HG02943 (cell line): ENCODE measurements around the gene ZNF595.
"Not testable (repeated sequence)": the region's sequence is repeated elsewhere in the genome, so short reads cannot be mapped to it uniquely, and the experiment has no call there.

Experiments
- ATAC-seq: cut with Tn5 transposase; IDR thresholded peaks from one replicate; pipeline ENCODE4 v1.9.1; 2021; ENCODE audit warnings: mild to moderate bottlenecking, low read depth, moderate library complexity; ENCODE audit not compliant: unreplicated experiment

The ZNF595 gene

DNA sequence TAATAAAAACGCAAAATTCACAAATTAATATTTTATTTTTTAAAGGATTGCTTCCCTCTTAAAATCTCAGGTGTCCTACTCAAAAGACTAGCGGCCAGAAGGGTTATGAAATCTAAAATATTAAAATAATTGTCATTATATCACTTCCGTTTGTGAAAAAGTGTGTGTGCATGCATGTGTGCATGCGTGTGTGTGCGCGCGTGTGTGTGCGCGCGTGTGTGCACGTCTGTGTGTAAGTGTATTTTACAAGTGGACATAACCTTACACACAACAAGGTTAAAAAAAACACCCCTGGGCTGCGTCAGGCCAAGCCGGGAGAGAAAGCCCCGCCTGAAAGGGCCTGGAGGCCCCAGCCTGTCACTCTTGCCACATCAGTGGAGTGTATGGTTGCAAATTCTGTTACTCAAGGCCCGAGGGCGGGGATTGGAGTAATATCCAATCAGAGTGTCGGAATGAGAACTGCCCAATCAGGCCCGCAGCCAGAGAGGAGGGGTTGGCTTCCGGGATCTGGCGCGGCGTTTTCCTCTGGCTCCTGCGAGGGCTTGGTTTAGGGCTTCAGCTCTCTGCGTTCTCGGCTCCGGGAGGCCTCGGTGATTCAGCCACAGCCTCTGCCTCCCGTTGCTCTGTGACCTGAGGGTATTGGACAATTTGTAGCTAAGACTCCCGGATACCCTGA lies at the start of gene ZNF595:
TSS of gene ZNF595 (plus strand) at position 518 of the 676 bp plus-strand sequence. CDS start 168 bp downstream, outside the sequence.
- ATAC-seq: peak; percentile 77

DNA sequence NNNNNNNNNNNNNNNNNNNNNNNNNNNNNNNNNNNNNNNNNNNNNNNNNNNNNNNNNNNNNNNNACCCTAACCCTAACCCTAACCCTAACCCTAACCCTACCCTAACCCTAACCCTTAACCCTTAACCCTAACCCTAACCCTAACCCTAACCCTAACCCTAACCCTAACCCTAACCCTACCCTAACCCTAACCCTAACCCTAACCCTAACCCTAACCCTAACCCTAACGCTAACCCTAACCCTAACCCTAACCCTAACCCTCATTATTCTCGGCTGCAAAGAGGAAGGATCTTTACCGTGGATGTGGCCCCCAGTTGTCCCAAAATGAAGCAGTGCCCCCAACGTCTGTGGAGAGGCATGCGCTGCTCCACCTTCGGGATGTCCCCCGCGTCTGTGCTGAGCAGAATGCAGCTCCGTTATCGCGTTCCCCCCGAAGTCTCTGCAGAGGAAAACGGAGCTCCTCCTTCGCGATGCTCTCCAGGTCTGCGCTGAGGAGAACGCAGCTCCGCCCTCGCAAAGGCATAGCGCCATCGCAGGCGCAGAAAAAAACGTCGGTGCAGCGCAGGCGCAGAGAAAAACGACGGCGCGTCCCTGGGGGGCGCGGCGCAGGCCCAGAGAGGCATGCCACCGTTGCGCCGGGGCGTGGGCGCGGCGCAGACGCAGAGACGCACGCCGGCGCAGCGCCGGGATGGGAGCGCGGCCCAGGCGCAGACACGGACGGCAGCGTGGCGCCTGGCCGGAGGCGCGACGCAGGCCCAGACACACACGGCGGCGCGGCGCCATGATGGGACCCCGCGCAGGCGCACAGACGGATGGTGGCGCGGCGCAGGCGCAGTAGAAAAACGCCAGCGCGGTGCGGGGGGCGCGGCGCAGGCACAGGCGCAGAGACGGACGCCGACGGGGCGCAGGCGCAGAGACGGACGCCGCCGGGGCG lies 42.9 kb upstream of the ZNF595 start:
- not testable (repeated sequence) for ATAC-seq

DNA sequence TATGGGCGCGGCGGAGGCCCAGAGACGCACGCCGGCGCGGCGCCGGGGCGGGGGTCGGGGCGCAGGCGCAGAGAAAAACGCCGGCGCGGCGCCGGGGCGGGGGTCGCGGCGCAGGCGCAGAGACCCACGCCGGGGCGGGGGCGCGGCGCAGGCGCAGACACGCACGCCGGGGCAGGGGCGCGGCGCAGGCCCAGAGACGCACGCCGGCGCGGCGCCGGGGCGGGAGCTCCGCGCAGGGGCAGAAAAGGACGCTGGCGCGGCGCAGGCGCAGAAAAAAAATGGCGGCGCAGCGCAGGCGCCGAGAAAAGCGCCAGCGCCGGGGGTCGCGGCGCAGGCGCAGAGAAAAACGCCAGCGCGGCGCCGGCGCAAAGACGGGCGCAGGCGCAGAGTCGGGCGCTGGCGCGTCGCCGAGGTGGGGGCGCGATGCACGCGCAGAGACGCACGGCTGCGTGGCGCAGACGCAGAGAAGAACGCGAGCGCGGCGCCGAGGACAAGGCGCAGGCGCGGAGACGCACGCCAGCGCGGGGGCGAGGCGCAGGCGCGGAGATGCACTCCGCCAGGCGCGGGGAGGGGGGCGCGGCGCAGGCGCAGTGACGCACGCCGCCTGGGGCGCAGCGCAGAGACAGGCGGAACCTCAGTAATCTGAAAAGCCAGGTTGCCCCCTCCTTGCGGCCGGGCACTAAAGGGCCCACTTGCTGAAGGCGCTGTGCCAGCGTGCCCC lies 41.9 kb upstream of the ZNF595 start:
- not testable (repeated sequence) for ATAC-seq

DNA sequence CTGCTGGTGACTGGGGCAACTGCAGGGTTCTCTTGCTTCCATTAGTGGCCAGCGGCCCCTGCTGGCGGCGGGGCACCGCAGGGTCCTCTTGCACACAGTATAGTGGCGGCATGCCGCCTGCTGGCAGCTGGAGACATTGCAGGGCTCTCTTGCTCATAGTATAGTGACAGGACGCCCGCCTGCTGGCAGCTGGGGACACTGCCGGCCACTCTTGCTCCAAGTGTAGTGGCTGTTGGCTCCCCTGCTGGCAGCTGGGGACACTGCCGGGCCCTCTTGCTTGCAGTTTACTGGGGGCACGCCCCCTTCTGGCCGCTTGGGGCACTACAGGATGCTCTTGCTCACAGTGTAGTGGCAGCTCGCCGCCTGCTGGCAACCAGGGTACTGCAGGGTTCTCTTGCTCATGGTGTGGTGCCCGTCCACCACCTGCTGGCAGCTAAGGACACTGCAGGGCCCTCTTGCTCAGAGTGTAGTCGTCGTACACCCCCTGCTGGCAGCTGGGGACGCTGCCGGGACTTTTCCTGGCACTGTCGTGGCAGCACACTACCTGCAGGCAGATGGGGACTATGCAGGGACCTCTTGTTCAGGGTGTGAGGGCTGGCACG lies 41.2 kb upstream of the ZNF595 start:
- not testable (repeated sequence) for ATAC-seq

DNA sequence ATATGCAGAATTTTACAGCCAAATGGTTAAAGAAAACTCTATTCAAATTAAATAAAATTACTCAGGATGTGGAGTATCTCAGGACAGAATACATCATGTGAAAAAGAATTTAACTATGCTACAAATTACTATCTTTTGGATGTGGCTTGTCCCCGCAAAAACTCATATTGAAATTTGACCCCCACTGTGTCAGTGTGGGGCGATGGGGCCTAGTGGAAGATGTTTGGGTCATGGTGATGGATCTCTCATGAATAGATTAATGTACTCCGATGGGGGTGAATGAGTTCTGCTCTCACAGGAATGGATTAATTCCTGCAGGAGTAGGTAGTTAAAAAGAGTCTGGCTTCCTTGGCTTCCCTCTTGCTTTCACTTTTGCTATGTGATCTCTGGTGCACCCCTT lies 35.0 kb upstream of the ZNF595 start:
- ATAC-seq: not testable (repeated sequence)

DNA sequence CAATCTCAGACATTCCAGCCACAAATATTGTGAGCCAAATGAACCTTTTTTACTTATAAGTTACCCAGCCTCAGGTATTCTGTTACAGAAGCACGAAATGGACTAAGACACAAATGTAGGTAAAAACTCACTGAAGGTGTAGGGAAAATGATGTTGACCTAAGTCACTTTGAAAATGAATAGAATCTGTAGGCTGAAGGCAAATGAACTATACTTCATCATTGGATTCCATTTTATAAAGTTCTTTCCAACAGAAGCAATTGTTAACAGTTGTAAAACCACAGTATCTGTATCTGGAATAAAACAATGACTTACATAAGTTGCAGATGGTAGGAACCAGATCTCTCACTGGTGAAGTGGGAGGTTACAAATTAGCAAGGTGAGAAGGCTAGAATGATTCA lies 34.5 kb upstream of the ZNF595 start:
- ATAC-seq: not testable (repeated sequence)

DNA sequence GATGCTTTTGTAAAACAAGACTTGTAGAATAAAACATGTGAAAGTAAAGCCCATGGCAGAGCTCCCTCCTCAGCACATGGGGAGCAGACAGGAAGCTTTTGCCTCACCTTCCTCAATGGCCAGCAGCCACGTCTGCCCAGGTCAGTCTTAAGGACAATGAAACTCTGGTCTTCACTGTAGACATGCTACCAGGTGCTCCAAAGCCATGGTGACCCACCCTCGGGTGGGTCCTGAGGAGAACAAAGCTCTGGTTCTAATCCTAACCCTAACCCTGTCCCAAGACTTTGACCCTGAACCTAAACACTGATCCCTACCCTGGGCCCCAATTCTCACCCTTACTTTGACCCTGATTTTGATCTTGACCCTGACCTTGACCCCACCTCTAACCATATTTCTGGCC lies 30.2 kb upstream of the ZNF595 start:
- not testable (repeated sequence) for ATAC-seq

DNA sequence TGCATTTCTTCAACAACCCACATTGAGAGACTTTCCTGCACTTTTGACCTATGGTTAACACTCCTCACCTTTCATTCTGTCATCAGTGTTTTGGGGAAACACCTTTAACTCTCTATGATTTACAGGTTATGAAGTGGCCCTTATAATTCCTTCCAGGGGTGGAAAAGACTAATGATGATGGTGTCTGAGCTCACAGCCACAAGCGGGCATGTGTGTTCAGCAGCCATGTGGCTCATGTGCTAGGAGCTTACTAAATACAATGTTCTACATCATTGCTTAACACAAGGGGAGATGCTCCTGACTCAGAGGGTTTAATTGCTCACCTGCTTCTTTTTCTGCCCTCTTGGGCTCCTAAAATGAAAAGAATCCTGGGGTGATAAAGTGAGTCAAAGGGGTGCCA lies 28.8 kb upstream of the ZNF595 start:
- not testable (repeated sequence) for ATAC-seq

DNA sequence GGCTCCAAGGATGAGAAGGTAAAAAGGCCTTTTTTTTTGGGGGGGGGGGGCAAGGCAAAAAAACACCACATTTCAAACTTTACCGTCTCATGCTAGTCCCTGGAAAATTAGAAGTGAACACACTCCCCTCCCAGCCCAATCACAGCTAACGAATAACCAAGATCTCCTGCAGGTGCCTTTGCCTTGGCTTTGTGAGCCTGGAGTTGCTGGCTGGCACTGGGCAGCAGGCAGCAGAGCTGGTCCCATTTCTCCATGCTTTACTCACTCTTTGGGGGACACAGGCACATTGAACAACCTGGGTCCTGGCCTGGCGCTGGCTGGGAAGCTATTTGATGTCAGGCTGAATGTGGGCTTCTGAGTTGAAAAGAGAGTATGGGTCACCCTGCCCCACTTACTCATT lies 25.6 kb upstream of the ZNF595 start:
- not testable (repeated sequence) for ATAC-seq

DNA sequence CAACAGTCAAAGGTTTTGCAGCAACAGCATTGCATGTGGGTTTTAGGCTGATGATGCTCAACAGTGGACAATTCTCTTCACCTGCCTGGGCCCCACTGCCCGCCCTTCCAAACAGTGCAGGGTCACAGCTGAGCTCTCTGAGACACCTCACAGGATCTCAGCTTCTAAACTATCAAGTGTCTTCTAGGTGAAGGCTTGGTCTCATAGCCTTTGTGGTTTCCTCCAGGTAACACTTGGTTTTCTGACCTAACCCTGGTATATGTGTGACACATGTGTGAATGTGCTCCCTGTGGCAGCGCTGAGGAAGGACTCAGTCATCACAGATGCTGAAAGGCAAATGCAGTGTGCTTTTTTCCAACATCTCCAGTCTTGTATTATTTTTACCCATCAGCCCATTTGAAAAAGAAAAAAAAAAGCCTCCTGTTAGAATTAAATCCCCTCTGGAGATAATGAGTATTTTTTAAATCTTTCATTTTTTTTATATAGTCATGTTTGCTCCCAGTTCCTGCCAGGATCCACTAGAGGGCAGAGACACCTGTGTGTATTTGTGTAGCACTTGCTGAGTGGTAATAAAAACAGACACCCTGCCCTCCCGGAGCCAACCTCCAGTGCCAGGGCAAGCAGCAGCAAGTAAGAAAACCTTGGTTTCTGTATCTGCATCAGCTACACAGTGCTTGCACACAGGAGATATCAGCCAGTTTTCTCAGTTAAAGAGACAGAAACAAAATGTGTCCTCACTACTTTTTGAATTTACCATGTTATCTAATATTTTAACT lies 24.2 kb upstream of the ZNF595 start:
- not testable (repeated sequence) for ATAC-seq

DNA sequence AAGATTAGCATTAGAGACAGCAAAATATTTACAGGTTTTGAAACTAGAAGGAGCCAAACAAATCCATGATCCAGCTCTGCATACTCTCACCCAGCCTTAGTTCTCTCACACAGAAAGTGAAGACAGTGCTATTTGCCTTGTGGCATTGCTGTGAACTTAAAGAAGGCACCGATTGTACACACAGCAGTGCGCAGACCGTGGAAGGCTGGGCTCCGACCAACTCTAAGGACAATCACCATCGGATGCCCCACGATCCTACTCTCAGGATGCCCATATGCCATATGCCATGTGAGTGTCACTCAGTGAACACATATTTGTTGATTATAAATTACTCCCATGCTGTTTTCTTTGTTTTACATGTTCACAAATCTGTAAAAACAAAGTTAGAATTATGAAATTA lies 19.8 kb upstream of the ZNF595 start:
- not testable (repeated sequence) for ATAC-seq

DNA sequence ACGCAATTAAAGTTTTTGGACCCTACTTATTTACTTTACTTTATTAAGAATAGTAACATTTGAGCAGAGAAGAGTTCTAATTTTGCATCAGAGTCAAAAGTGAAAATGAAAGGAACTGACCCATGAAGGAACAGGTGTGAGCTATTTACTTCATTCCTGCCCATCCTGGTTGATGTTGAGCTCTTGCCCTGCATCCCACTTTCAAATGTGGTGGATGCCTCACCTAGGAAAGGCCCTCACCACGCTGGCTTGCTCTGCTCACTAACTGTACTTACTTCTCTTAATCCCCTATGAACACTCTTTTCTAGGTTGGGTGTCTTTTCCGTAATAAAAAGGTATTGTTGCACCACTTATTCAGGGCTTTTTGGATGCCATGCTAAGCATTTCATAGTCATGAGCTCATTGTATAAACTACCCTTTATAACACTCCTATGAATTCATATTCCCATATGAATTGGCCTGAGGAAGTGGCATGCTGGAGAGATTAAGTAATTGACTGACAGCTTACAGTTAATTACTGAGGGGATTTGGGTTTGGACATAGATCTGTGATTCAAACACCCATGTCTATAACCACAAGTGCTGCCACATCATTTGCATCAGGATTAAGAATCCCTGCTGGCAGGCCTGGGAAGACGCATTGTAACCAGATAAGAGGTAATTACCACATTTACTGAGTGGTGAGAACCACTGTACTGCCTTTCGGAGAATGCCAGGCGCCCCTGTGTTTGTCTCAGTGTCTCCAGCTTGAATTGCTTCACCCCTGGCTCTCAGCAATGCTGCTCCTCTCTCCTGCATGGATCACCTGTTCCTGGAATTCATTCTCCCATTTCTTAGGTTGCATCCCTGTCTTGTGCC lies 16.3 kb upstream of the ZNF595 start:
- ATAC-seq: not testable (repeated sequence)

DNA sequence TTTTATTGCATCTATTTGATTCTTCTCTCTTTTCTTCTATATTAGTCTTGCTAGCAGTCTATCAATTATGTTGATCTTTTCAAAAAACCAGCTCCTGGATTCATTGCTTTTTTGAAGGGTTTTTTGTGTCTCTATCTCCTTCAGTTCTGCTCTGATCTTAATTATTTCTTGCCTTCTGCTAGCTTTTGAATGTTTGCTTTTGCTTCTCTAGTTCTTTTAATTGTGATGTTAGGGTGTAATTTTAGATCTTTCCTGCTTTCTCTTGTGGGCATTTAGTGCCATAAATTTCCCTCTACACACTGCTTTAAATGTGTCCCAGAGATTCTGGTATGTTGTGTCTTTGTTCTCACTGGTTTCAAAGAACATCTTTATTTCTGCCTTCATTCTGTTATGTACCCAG lies 14.9 kb upstream of the ZNF595 start:
- not testable (repeated sequence) for ATAC-seq

DNA sequence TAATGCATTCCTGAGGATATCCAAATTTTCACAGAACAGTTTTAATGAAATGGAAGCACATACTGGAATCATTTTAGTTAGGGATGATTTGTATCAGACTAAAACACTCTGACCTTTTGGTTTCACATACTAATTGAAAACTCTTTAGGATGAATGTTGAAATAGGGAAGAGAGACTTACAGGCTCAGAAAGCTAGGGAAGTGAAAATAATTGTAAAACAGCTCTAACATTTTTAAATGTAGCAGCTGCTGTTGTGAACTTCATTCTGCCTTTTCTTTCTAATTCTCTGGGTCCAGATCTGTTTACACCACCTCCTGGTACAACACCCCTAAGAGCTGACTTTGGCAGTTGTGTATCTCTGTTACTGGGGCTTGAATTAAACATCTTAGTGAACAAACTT lies 9.7 kb upstream of the ZNF595 start:
- ATAC-seq: not testable (repeated sequence)

DNA sequence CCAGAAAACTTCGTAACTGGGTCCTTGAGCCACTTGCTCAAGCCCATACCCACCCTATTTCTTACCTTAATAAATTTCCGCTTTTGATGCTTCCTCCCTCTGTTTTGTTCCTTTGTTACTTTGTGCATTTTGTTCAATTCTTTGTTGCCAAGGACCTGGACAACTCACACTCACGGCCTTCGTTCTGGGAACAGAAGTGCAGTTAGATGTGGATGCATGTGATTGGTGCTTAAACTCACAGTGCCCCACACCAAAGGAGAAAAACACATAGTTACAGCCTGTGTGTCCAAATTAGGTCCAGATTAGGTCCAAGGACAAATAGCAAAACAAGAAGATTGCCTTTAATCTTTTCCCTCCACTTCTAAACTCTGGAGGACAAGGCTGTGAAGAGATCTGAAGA lies 1.9 kb upstream of the ZNF595 start:
- ATAC-seq: not testable (repeated sequence)

DNA sequence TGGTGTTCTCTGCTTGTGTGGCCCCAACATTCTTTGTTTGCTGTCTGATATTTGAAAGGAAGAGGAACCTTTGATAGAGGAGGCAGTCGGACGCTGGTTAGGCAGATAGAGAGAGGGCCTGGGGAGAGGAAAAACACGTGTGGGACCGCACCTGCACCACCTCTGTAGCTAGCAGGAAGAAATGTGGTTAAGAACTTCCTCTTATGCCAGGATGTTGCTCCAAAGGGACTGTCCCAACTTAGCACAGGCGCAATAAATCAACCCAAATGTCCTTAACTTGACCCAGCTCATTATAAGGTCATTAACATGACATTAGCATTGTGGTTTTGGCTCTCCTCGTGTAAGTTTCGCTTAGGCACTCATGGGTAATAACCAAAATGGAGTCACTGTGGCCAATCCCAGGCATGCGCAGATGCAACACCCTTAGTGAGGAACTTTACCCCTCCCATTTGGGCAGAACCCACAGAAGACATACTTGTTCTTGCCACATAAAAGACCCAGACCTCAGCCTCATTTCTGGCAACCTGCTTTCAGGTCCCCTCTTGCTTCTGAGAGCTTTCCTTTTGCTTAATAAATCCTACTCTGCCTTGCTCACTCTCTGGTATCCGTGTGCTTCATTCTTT lies 1.4 kb upstream of the ZNF595 start:
- ATAC-seq: not testable (repeated sequence)

DNA sequence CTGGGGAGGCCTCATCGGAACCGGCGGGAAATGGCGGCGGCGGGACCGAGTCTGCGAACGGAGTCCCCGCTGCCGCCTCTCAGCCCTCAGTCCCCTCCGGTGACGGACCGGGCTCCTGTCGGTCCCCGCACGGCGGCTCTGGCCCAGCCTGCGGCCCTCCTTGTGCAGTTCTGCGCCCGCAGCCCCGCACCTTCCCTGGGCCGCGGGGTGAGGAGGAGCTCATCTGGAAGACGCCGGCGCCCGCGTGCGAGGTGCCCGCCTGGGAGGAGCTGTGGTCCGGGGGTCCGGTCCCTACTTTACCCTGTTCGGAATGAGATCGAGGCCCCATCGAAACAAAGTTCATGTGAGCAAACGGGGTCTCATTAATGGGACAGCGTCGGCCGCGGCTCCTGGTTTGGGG lies 400 bp downstream of the ZNF595 start:
- ATAC-seq: not testable (repeated sequence)

DNA sequence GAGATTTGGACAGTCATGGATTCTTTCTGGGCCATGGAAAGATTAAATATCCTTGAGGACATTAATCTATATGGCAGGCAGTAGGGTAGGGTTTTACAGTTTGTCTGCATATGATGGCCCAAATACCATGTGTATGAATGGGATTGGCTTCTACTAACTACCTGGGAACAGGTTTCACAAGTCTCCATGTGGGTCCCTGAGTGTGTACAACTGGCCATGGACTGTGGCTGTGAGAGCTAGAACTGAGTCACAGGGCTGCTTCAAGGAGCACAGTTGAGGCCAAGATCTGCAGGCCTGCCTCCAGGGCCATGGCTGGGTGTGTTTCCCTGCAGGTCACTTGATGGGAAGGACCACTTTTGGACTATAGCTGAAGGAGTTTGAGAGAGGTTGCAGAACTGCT lies 11.6 kb downstream of the ZNF595 start:
- ATAC-seq: not testable (repeated sequence)
